SK-N-SH (cell line): Measurements from ENCODE around the gene SLC6A2. TPM values are rescaled to one million over a fixed set of nuclear protein-coding genes. Genes with fewer than 3 reads are reported as not detected.
A peak's percentile ranks its signal among the peaks of the same experiment; 100 is the strongest.

Experiments used
- CTCF ChIA-PET: fragments of 300-600, 350-600 bp; formaldehyde crosslinking; extraction: SDS; loops from one replicate; lab custom pipeline; 2021; lab: Yijun Ruan, JAX
- POLR2A ChIA-PET: fragments of 350-600 bp; sonication (Branson Sonifier 250); formaldehyde crosslinking; extraction: SDS; loops from one replicate; lab custom pipeline; 2020; ENCODE audit warnings: antibody characterized with exemption, inconsistent platforms; lab: Yijun Ruan, JAX
- DNase-seq: peaks from one replicate; pipeline ENCODE4 v3.0.0; 2012
- H2AFZ ChIP-seq: fragments of 200-600 bp; sonication (generic); 2 replicates; pipeline ENCODE4 v1.8.1; 2016; ENCODE audit warnings: antibody characterized with exemption, mild to moderate bottlenecking, low read depth
- H3F3A ChIP-seq: fragments of 200-600 bp; sonication (generic); replicated peaks from 2 replicates; pipeline ENCODE3; 2016; ENCODE audit warnings: antibody characterized with exemption, mild to moderate bottlenecking; ENCODE audit not compliant: insufficient read depth
- H3K27ac ChIP-seq, 2 experiments: fragments of 200-500 bp in 1 of 2; fragments of 200-600 bp in 1 of 2; sonication (Bioruptor generic) in 1 of 2; sonication (generic), shearing (Covaris generic) in 1 of 2; 2 replicates each; pipeline versions ENCODE4 v1.5.1 to v1.6.1; 2014 to 2016; ENCODE audit warnings: low read depth in 2 of 2, inconsistent platforms in 1 of 2, low read length in 1 of 2, mild to moderate bottlenecking in 1 of 2, mixed read lengths in 1 of 2
- H3K27me3 ChIP-seq: fragments of 200-600 bp; sonication (generic), shearing (Covaris generic); 2 replicates; pipeline ENCODE4 v1.6.1; 2016; ENCODE audit warnings: mixed run types; ENCODE audit not compliant: insufficient read depth
- H3K36me3 ChIP-seq, 2 experiments: fragments of 200-500 bp in 1 of 2; fragments of 200-600 bp in 1 of 2; sonication (Bioruptor generic) in 1 of 2; sonication (generic) in 1 of 2; replicated peaks in 1 of 2; 2 replicates each; pipeline versions ENCODE3 to v1.5.1; 2014 to 2016; ENCODE audit warnings: low read length in 1 of 2, mild to moderate bottlenecking in 1 of 2; ENCODE audit not compliant: insufficient read depth in 2 of 2, control insufficient read depth in 1 of 2
- H3K4me1 ChIP-seq, 2 experiments: fragments of 200-500 bp in 1 of 2; fragments of 200-600 bp in 1 of 2; sonication (Bioruptor generic) in 1 of 2; sonication (generic), shearing (Covaris generic) in 1 of 2; 2 replicates each; pipeline versions ENCODE4 v1.5.1 to v1.6.1; 2014 to 2016; ENCODE audit warnings: low read depth in 1 of 2, low read length in 1 of 2, mixed run types in 1 of 2; ENCODE audit not compliant: insufficient read depth in 2 of 2, control insufficient read depth in 1 of 2
- H3K4me2 ChIP-seq: fragments of 200-600 bp; sonication (generic), shearing (Covaris generic); 2 replicates; pipeline ENCODE4 v1.6.1; 2017; ENCODE audit warnings: mixed run types
- H3K4me3 ChIP-seq, 2 experiments: fragments of 200-500 bp in 1 of 2; fragments of 200-600 bp in 1 of 2; sonication (Bioruptor generic) in 1 of 2; sonication (generic), shearing (Covaris generic) in 1 of 2; 2 replicates each; pipeline versions ENCODE4 v1.5.1 to v1.8.1; 2014 to 2016; ENCODE audit warnings: low read depth in 2 of 2, inconsistent platforms in 1 of 2, low read length in 1 of 2, mild to moderate bottlenecking in 1 of 2, mixed read lengths in 1 of 2, moderate library complexity in 1 of 2
- H3K79me2 ChIP-seq: fragments of 200-600 bp; sonication (generic); 2 replicates; pipeline ENCODE4 v1.8.1; 2017; ENCODE audit warnings: mild to moderate bottlenecking; ENCODE audit not compliant: insufficient read depth
- H3K9ac ChIP-seq: fragments of 200-600 bp; sonication (generic); 2 replicates; pipeline ENCODE4 v1.6.1; 2017; ENCODE audit warnings: mixed run types
- H3K9me2 ChIP-seq: fragments of 200-600 bp; sonication (generic); 2 replicates; pipeline ENCODE4 v1.6.1; 2017; ENCODE audit warnings: mixed run types
- H3K9me3 ChIP-seq: fragments of 200-600 bp; sonication (generic); 2 replicates; pipeline ENCODE4 v1.6.1; 2017; ENCODE audit warnings: mixed run types, mild to moderate bottlenecking, moderate library complexity
- H4K20me1 ChIP-seq: fragments of 200-600 bp; sonication (generic); 2 replicates; pipeline ENCODE4 v1.6.1; 2017; ENCODE audit warnings: mild to moderate bottlenecking, mixed run types; ENCODE audit not compliant: insufficient read depth
- EP300 ChIP-seq, 2 experiments: IDR thresholded peaks; 2 replicates each; pipeline versions ENCODE4 v1.4.0 to v1.6.1; 2012; ENCODE audit warnings: borderline replicate concordance in 1 of 2, low read depth in 1 of 2, low read length in 1 of 2
- FOXJ3 ChIP-seq: sonication (generic); formaldehyde crosslinking; IDR thresholded peaks from 2 replicates; pipeline ENCODE4 v1.5.1; 2020; ENCODE audit warnings: mild to moderate bottlenecking, missing genetic modification reagents
- GABPA ChIP-seq: IDR thresholded peaks from 2 replicates; pipeline ENCODE4 v1.4.0; 2012; ENCODE audit warnings: low read depth, mild to moderate bottlenecking
- GATA2 ChIP-seq: sonication (generic); formaldehyde crosslinking; IDR thresholded peaks from 2 replicates; pipeline ENCODE4 v1.5.0; 2020; ENCODE audit warnings: mild to moderate bottlenecking, missing genetic modification reagents
- MEF2A ChIP-seq: IDR thresholded peaks from 2 replicates; pipeline ENCODE4 v1.4.0; 2012; ENCODE audit warnings: low read depth, borderline replicate concordance
- MXI1 ChIP-seq: IDR thresholded peaks from 2 replicates; pipeline ENCODE4 v1.6.1; 2012; ENCODE audit warnings: mild to moderate bottlenecking, low read depth, low read length, improper control_type of control experiment
- NRF1 ChIP-seq: IDR thresholded peaks from 2 replicates; pipeline ENCODE4 v1.6.1; 2012; ENCODE audit warnings: low read depth, mild to moderate bottlenecking, low read length
- PBX3 ChIP-seq: IDR thresholded peaks from 2 replicates; pipeline ENCODE4; 2012
- RAD21 ChIP-seq: IDR thresholded peaks from 2 replicates; pipeline ENCODE4 v1.6.1; 2012; ENCODE audit warnings: mild to moderate bottlenecking, low read length
- SIN3A ChIP-seq: IDR thresholded peaks from 2 replicates; pipeline ENCODE4 v1.6.1; 2012; ENCODE audit warnings: low read depth, mild to moderate bottlenecking, low read length, moderate library complexity, borderline replicate concordance
- TAF1 ChIP-seq: IDR thresholded peaks from 2 replicates; pipeline ENCODE4 v1.6.1; 2012; ENCODE audit warnings: low read depth, mild to moderate bottlenecking, low read length, moderate library complexity, borderline replicate concordance
- TCF12 ChIP-seq: IDR thresholded peaks from 2 replicates; pipeline ENCODE4 v1.4.0; 2012
- USF2 ChIP-seq: fragments of 150-350 bp; IDR thresholded peaks from 2 replicates; pipeline ENCODE4 v1.6.1; 2017; ENCODE audit warnings: antibody characterized with exemption, low read length, low read depth, borderline replicate concordance
- WGBS: methylation state at CpG from one replicate; pipeline ENCODE4 v1.1.6; 2017; ENCODE audit warnings: low lambda C conversion rate; 5-methylcytosine and 5-hydroxymethylcytosine counted together
- polyA plus RNA-seq, 3 experiments: library from polyadenylated mRNA; depleted of rRNA; stranded (reverse); fragments of >200 nt; gene quantifications; 2 replicates each; pipeline ENCODE4 v1.2.3, GENCODE V29; 2012

SLC6A2 gene
- polyA plus RNA-seq, 1 of the 3 experiments (the other 2 are of a cell fraction) = 3.3 TPM

DNA sequence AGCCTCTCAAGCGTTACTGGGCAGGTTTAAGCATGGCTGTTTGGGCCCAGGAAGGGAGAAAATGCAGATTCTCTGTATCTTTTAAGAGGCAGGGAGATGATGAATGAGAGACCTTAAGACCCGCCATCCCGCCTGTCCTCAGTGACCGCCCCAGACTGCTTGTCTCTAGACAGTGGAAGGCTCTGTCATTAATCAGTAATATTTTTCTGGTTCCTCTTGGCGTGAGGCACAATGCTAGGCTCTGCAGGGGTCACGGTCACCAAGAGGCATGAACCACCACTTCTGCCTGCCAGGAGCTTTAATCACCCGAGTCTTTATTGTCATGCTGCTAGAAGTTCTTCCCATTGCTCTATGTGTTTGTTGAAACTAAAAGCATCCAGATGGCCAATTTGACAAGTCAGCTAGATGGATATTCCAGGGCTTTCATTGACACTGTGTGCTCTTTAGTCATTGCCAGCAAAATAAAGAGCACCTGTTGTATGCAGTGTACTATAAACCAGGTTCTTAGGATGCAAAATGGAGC lies 3.2 kb downstream of the SLC6A2 start (continued):
- no peak for TF ChIP-seq USF2
- TF ChIP-seq, all 33 proteins: peak for 0

DNA sequence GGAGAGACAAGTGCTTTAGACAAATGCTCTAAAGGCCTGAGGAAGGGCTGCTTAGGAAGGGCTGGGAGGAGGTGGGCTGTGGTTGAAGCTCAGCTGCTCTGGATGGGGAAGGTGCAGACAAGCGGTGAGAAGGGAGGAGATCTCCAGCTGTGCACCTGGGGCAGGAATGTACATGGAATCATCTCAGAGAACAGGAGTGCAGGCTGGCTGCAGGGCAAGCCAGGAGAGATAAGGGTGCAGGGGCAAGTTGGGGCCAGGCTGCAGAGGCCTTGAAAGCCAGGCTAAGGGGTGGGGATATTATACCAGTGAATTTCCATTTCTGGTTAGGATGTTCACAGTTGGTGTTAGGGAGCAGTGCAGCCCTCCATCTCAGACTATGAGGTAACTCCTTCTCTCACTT lies 4.2 kb downstream of the SLC6A2 start:
- H3K36me3 ChIP-seq = peaks cover 0 to 13% of the 10 kb centered on the region in 2 experiments
- WGBS = 31% methylated on average over 1 of the region's 1 CpG
- H3K4me1 ChIP-seq = peaks cover 0 to 65% of the 10 kb centered on the region in 2 experiments; a peak in 2 of 4 replicates
- CTCF ChIA-PET = interaction anchor here (1.1 to 5.3 kb wide), 8 partner anchors 18 to 195 kb away, joined by 3 to 51 read pairs (median 8); no protein-coding TSS in a partner anchor
- H3K79me2 ChIP-seq = no peaks in the 10 kb centered on the region
- POLR2A ChIA-PET = interaction anchor here (1.2 to 3.8 kb wide), 3 partner anchors 8 to 159 kb away, joined by 3 to 20 read pairs (median 18); no protein-coding TSS in a partner anchor
- H3K27me3 ChIP-seq = peaks cover 6% of the 10 kb centered on the region
- H3K9me3 ChIP-seq = no peaks in the 10 kb centered on the region
- H3K9me2 ChIP-seq = no peaks in the 10 kb centered on the region
- TF ChIP-seq NRF1 (no peak), GATA2 (peak; percentile 60; the same call in 1 of the 2 replicates), TAF1 (no peak), PBX3 (no peak)
- TF ChIP-seq, all 33 proteins: peak for 1
- no peak overlapping the region for H3K4me2 ChIP-seq
- H3K4me3 ChIP-seq = peak overlapping the region in 1 of 2 experiments; percentile 59; a peak in 2 of 4 replicates
- H3F3A ChIP-seq = no peaks in the 10 kb centered on the region
- no peak for DNase-seq
- no peak overlapping the region for H2AFZ ChIP-seq
- H4K20me1 ChIP-seq = no peaks in the 10 kb centered on the region
- peak overlapping the region in 1 of 2 experiments; percentile 100; a peak in 2 of 4 replicates for H3K27ac ChIP-seq
- no peak overlapping the region for H3K9ac ChIP-seq

GRCh38 chr16:55660828-55661227 lies 5.0 kb downstream of the SLC6A2 start:
- Histone ChIP-seq H3K4me2 (no peak overlapping the region), H3K9ac (no peak overlapping the region), H4K20me1 (no peaks in the 10 kb centered on the region), H3K9me2 (no peaks in the 10 kb centered on the region), H3K4me3 (peak overlapping the region in 1 of 2 experiments; percentile 59; a peak in 2 of 4 replicates), H3K27ac (peak overlapping the region in 1 of 2 experiments; percentile 100; a peak in 2 of 4 replicates), H3K9me3 (no peaks in the 10 kb centered on the region), H3F3A (no peaks in the 10 kb centered on the region), H3K36me3 (peaks cover 0 to 14% of the 10 kb centered on the region in 2 experiments), H3K4me1 (peaks cover 0 to 69% of the 10 kb centered on the region in 2 experiments; a peak in 2 of 4 replicates), H3K27me3 (peaks cover 6% of the 10 kb centered on the region; the same call in 1 of the 2 replicates), H3K79me2 (no peaks in the 10 kb centered on the region), H2AFZ (no peak overlapping the region)
- CTCF ChIA-PET = interaction anchor here (0.9 to 4.6 kb wide), 6 partner anchors 9 to 196 kb away, joined by 3 to 34 read pairs (median 10); no protein-coding TSS in a partner anchor
- WGBS = 0% methylated on average over 2 of the region's 2 CpGs
- TF ChIP-seq GABPA (no peak), MXI1 (0 out of 2 replicates have a peak, but pooled peaks have one; percentile 15), SIN3A (no peak), RAD21 (peak; percentile 14; the same call in 1 of the 2 replicates), TCF12 (no peak), EP300 (IDR thresholded peaks at IDR 0.05; ENCODE audit: borderline replicate concordance in 1 of 2, low read depth in 1 of 2, low read length in 1 of 2) (no peak), MEF2A (no peak), FOXJ3 (no peak)
- POLR2A ChIA-PET = interaction anchor here (1.3 to 3.8 kb wide), 4 partner anchors 9 to 160 kb away, joined by 3 to 20 read pairs (median 12); no protein-coding TSS in a partner anchor
- DNase-seq = no peak
